ENCODE data around the gene TRIM54.

The TRIM54 gene

GRCh38 chr2:27322766-27323595, 40.8 kb downstream of the TRIM54 start, which contains the start of gene MPV17 (continued):
- no peak for TF ChIP-seq ZNF404 (tag by site-specific recombination; IDR thresholded peaks at IDR 0.05)
- no peak for TF ChIP-seq ZNF626 (tag by site-specific recombination; IDR thresholded peaks at IDR 0.05)
- TF ChIP-seq MYNN (tag by site-specific recombination; IDR thresholded peaks at IDR 0.05; ENCODE audit: borderline replicate concordance), result no peak
- no peak for TF ChIP-seq ZBTB6 (tag by site-specific recombination; IDR thresholded peaks at IDR 0.05)
- TF ChIP-seq, protein P1, sequence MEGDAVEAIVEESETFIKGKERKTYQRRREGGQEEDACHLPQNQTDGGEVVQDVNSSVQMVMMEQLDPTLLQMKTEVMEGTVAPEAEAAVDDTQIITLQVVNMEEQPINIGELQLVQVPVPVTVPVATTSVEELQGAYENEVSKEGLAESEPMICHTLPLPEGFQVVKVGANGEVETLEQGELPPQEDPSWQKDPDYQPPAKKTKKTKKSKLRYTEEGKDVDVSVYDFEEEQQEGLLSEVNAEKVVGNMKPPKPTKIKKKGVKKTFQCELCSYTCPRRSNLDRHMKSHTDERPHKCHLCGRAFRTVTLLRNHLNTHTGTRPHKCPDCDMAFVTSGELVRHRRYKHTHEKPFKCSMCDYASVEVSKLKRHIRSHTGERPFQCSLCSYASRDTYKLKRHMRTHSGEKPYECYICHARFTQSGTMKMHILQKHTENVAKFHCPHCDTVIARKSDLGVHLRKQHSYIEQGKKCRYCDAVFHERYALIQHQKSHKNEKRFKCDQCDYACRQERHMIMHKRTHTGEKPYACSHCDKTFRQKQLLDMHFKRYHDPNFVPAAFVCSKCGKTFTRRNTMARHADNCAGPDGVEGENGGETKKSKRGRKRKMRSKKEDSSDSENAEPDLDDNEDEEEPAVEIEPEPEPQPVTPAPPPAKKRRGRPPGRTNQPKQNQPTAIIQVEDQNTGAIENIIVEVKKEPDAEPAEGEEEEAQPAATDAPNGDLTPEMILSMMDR (tag by site-specific recombination; IDR thresholded peaks at IDR 0.05), result no peak
- TF ChIP-seq KLF9 (tag by site-specific recombination; IDR thresholded peaks at IDR 0.05; ENCODE audit: low read depth), result no peak
- no peak for TF ChIP-seq ZNF274 (IDR thresholded peaks at IDR 0.05; ENCODE audit: low read length)
- TF ChIP-seq ZNF274 (tag by site-specific recombination; IDR thresholded peaks at IDR 0.05; ENCODE audit: borderline replicate concordance), result no peak
- TF ChIP-seq YY2 (tag by site-specific recombination; IDR thresholded peaks at IDR 0.05), result 0 out of 2 replicates have a peak, but pooled peaks have one; percentile 18
- no peak for TF ChIP-seq ZFP3 (tag by site-specific recombination; IDR thresholded peaks at IDR 0.05; ENCODE audit: low read depth)
- TF ChIP-seq ZNF292 (tag by site-specific recombination; IDR thresholded peaks at IDR 0.05; ENCODE audit: borderline replicate concordance, low read depth), result no peak
- no peak for TF ChIP-seq MEIS1 (CRISPR knock-in tag; IDR thresholded peaks at IDR 0.05; ENCODE audit: borderline replicate concordance)
- TF ChIP-seq, protein P2, sequence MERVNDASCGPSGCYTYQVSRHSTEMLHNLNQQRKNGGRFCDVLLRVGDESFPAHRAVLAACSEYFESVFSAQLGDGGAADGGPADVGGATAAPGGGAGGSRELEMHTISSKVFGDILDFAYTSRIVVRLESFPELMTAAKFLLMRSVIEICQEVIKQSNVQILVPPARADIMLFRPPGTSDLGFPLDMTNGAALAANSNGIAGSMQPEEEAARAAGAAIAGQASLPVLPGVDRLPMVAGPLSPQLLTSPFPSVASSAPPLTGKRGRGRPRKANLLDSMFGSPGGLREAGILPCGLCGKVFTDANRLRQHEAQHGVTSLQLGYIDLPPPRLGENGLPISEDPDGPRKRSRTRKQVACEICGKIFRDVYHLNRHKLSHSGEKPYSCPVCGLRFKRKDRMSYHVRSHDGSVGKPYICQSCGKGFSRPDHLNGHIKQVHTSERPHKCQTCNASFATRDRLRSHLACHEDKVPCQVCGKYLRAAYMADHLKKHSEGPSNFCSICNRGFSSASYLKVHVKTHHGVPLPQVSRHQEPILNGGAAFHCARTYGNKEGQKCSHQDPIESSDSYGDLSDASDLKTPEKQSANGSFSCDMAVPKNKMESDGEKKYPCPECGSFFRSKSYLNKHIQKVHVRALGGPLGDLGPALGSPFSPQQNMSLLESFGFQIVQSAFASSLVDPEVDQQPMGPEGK (tag by site-specific recombination; IDR thresholded peaks at IDR 0.05), result 0 out of 2 replicates have a peak, but pooled peaks have one; percentile 39
- TF ChIP-seq KLF16 (tag by site-specific recombination; IDR thresholded peaks at IDR 0.05), result peak; percentile 52; the same call in 1 of the 2 replicates
- no peak for TF ChIP-seq ZBTB8A (tag by site-specific recombination; IDR thresholded peaks at IDR 0.05)
- TF ChIP-seq ZNF132 (tag by site-specific recombination; IDR thresholded peaks at IDR 0.05; ENCODE audit: borderline replicate concordance), result no peak
- TF ChIP-seq ZNF558 (tag by site-specific recombination; IDR thresholded peaks at IDR 0.05), result no peak
- no peak for TF ChIP-seq ZBTB1 (tag by site-specific recombination; IDR thresholded peaks at IDR 0.05)
- TF ChIP-seq RBAK (tag by site-specific recombination; IDR thresholded peaks at IDR 0.05), result no peak
- TF ChIP-seq ZNF843 (tag by site-specific recombination; IDR thresholded peaks at IDR 0.05), result no peak
- no peak for TF ChIP-seq ZNF48 (tag by site-specific recombination; IDR thresholded peaks at IDR 0.05)
- no peak for TF ChIP-seq ZNF580 (tag by site-specific recombination; IDR thresholded peaks at IDR 0.05)
- no peak for TF ChIP-seq SETDB1 (IDR thresholded peaks at IDR 0.05; ENCODE audit: insufficient read length, low read length)
- no peak for TF ChIP-seq ELK4 (IDR thresholded peaks at IDR 0.05; ENCODE audit: borderline replicate concordance, low read depth, low read length)
- no peak for TF ChIP-seq ZNF223 (tag by site-specific recombination; IDR thresholded peaks at IDR 0.05)
- TF ChIP-seq ZNF239 (tag by site-specific recombination; IDR thresholded peaks at IDR 0.05), result no peak
- TF ChIP-seq ZNF350 (tag by site-specific recombination; IDR thresholded peaks at IDR 0.05), result no peak
- TF ChIP-seq WT1 (tag by site-specific recombination; IDR thresholded peaks at IDR 0.05), result no peak
- TF ChIP-seq ZNF121 (tag by site-specific recombination; IDR thresholded peaks at IDR 0.05), result no peak
- TF ChIP-seq, protein P3, sequence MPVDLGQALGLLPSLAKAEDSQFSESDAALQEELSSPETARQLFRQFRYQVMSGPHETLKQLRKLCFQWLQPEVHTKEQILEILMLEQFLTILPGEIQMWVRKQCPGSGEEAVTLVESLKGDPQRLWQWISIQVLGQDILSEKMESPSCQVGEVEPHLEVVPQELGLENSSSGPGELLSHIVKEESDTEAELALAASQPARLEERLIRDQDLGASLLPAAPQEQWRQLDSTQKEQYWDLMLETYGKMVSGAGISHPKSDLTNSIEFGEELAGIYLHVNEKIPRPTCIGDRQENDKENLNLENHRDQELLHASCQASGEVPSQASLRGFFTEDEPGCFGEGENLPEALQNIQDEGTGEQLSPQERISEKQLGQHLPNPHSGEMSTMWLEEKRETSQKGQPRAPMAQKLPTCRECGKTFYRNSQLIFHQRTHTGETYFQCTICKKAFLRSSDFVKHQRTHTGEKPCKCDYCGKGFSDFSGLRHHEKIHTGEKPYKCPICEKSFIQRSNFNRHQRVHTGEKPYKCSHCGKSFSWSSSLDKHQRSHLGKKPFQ (tag by site-specific recombination; IDR thresholded peaks at IDR 0.05), result no peak
- TF ChIP-seq TRIM28 (IDR thresholded peaks at IDR 0.05; ENCODE audit: borderline replicate concordance, low read length), result no peak
- no peak for TF ChIP-seq REPIN1 (tag by site-specific recombination; IDR thresholded peaks at IDR 0.05; ENCODE audit: low read depth)
